Activated T-cell treated with anti-CD3 and anti-CD28 coated beads, Interleukin-2, amount 50 U/mL, for 48 hours (primary cell): ENCODE data around the gene TMC5.

Source experiments
- DNase-seq, 2 experiments: peaks; one replicate each; pipeline ENCODE4 v3.0.0-alpha.2; 2020

The TMC5 gene

DNA sequence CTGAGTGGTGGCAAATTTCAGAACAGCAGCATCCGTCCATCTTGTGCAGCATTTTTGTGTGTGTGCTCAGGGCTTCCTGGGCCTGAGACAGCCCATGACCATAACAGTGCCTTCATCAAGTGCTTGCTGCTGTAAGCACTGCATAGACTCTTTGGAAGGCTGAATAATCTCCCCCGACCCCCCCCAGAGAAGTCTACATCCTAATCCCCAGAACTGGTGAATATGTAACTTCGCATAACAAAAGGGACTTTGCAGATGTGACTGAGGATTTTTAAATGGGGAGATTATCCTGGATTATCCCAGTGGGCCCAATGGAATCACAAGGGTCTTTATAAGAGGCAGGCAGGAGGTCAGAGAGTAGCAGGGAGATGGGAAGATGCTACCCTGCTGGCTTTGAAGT lies 50.6 kb downstream of the TMC5 start:
- no peak for DNase-seq

- no peak for DNase-seq
These were observed 54.8 kb downstream of the TMC5 start for GRCh38 chr16:19472482-19472881.

DNA sequence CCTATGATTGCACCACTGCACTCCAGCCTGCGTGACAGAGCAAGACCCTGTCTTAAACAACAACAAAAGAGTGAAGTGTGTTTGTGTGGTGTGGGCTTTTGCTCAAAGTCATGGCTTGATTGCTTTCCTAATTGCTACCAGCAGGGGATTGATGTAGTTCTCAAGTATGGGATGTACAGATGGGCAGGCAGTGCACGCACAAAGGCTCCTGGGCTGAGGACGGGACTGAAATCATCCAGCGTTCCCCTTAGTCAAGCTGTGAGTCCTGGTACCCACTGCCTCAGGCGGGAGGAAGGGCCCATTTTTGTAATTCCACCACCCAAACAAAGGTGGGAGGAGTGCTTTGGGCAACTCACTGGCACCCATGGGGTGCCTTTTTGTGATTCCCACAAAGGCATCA lies 56.9 kb downstream of the TMC5 start:
- no peak for DNase-seq

- DNase-seq: no peak
These were observed 60.8 kb downstream of the TMC5 start for GRCh38 chr16:19478505-19478904.

GRCh38 chr16:19479302-19479721 lies 61.6 kb downstream of the TMC5 start:
- no peak for DNase-seq

DNA sequence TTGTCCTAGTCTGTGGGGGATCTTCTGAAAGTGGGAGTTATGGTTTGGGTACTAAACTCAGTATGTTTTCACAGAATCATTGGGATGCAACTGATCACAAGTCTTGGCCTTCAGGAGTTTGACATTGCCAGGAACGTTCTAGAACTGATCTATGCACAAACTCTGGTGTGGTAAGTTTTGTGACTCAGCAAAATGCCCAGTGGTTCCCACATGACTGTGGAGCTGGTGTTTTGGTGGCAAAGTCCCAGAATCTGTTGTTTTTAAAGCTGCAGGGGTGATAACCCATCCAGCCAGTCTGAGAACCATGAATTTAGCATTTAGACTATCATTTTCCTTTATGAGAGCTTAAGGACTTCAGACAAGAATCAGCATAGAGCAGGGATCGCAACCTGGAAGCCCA lies 63.6 kb downstream of the TMC5 start:
- no peak for DNase-seq

DNA sequence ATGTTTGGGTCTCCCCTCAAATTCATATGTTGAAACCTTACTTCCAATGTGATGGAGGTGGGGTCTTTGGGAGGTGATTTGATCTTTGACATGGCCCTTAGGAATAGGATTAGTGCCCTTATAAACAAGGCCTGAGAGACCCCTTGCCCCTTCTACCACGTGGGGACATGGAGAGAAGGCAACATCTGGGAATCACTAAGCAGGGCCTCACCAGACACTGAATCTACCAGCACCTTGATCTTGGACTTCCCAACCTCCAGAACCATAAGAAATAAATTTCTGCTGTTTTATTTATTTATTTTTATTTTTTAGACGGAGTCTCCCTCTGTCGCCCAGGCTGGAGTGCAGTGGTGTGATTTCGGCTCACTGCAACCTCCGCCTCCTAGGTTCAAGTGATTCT lies 64.1 kb downstream of the TMC5 start:
- DNase-seq: no peak

DNA sequence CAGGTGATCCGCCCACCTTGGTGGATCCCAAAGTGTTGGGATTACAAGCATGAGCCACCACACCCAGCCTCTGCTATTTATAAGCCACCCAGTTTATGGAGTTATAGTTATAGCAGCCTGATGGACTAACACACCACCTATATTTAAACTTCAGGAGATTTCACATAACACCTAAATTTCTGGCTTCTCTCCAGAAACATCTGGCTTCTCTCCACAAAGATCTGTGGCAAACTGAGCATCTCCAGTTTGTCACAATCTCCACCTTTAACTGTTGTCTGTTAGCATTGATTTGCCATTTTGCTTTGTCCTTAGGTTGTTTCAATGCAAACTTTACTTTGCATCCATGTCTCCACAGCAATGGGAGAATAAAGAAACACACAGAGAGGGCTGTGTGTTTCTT lies 64.6 kb downstream of the TMC5 start:
- no peak for DNase-seq

GRCh38 chr16:19484096-19484495 lies 66.4 kb downstream of the TMC5 start:
- DNase-seq: no peak

DNA sequence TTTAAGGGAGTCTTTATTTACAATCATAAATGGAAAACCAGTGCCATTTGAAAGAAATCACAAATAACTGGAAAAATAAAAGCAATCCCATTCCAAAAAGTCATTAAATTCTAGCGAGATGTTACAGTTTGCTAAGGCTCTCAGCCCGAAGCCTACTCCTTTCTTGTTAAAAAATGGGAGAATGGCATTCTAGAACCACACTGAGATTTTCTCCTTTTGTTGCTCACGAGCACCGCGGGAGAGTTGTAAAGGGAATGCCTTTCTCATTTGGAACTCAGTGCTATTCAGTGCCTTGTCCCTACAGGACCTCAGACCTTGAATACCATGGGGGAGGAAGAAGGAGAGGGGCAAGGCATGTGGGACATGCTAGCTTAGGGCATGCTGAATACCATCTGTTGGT lies 67.9 kb downstream of the TMC5 start:
- DNase-seq: no peak

GRCh38 chr16:19486051-19486450 lies 68.4 kb downstream of the TMC5 start:
- DNase-seq: no peak

DNA sequence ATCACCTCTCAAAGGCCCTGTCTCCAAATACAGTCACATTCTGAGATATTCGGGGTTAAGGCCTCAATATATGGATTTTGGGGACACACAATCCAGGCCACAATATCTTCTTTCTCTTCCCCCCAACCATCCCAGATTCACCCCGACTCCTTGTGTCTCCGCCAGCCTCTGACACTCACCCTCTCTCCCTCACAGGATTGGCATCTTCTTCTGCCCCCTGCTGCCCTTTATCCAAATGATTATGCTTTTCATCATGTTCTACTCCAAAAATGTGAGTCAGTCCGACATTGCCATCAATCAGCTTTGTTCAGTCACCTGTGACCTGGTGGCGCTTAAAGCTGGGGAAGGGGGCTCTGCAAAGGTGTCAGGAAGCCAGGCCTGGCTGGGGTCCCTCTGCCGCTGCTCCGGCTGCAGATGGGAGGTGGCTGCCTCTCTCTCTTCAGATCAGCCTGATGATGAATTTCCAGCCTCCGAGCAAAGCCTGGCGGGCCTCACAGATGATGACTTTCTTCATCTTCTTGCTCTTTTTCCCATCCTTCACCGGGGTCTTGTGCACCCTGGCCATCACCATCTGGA lies 69.2 kb downstream of the TMC5 start:
- DNase-seq: no peak

DNA sequence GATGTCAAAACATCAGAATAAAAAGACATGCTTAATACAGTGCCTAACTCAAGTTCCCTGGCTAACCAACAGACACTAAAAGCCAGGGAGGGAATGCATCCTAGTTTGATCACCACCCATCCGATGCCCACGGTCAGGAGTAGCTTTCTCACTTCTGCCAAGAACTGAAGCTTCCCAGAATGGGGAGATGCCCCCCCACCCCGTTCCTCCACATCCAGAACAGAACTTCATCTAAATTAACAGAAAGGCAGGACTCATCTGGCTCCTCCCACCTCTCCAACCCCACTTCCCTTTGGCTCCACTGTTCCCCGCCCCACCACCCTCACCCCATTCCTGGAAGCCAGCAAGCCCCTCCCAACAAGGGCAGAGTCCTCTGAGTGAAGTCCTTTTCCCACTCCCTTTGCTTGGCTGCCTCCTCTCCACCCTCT lies 70.5 kb downstream of the TMC5 start:
- no peak for DNase-seq

DNA sequence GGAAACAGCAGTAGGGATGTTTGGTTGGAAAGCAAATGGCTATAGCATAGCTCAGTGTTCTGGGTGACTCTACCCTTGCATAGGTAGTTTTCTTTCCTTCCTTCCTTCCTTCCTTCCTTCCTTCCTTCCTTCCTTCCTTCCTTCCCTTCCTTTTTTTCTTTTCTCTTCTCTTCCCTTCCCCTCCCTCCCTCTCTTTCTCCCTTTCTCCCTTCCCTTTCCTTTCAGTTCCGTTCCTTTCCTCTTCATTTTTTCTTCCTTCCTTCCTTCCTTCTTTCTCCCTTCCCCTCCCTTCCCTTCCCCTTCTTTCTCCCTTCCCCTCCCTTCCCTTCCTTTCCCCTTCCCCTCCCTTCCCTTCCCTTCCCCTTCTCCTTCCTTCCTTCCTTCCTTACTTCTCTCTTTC lies 72.9 kb downstream of the TMC5 start:
- DNase-seq: no peak

DNA sequence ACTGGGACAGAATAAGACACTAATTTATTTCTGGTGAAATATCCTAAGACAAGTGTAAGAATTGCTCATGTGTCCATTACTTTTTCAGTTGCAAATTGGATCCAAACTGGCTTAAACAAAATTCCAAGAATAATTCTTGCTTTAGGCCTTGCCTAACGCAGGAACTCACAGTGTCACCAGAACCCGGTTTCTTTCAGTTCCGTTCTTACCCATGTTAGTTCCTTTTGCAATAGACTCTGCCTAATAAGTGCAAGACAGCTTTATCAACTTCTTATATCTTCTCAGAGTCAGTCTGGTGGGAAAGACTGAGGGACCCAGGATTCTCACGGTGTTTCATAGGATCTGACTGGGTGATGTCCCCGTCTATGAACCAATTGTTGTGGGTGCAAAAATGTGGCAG lies 79.5 kb downstream of the TMC5 start:
- no peak for DNase-seq

GRCh38 chr16:19499006-19499405 lies 81.3 kb downstream of the TMC5 start:
- DNase-seq: no peak

GRCh38 chr16:19499481-19499880 lies 81.8 kb downstream of the TMC5 start:
- DNase-seq: no peak

- peak; percentile 59 to 70 for DNase-seq
These were observed 84.9 kb downstream of the TMC5 start for GRCh38 chr16:19502395-19503131.

- DNase-seq: no peak
These were observed 85.9 kb downstream of the TMC5 start for GRCh38 chr16:19503461-19504075.

DNA sequence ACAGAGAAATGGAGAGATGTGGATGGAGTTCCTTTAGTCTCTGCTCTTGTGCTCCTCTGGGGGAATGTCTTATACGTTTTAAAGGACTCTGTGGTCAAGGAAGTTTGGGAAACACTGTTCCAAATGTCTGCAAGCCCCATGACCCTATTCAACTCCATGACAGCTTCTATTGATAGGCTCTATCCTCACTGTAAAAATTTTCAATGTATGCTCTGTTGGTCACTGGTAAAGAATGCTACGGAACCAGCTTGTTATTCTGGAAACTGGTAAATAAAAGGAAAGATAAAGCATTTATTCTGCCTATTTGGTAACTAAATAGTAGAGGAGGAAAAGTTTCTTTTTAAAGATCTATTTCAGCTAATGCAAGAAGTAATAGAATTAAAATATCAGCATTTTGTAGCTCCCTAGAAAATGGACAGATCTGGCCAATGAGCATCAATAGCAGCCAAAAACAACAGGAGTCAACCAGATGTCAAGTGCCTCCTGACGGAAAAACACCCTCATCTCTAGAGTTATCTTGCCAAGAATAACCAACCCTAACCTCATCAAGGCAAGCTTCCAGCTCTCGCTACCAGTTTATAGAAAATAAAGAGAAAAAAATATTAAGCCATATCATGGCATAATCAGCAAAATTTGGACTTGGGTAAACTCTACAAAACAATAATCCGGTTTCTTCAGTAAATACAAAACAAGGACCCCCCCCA lies 88.1 kb downstream of the TMC5 start:
- no peak for DNase-seq

DNA sequence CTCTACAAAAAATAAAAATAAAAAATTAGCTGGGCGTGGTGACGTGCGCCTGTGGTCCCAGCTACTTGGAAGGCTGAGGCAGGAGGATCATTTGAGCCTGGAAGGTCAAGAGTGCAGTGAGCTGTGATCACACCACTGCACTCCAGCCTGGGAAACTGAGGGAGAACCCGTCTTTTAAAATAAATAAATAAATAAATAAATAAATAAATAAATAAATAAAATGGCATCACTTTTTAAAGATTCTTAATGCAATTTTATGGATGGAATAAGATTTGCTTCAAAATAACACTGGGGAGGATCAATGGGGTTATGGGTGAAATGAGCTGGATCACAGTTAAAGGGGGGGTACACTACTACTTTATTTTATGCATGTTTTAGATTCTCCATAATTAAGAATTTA lies 89.3 kb downstream of the TMC5 start:
- no peak for DNase-seq

DNA sequence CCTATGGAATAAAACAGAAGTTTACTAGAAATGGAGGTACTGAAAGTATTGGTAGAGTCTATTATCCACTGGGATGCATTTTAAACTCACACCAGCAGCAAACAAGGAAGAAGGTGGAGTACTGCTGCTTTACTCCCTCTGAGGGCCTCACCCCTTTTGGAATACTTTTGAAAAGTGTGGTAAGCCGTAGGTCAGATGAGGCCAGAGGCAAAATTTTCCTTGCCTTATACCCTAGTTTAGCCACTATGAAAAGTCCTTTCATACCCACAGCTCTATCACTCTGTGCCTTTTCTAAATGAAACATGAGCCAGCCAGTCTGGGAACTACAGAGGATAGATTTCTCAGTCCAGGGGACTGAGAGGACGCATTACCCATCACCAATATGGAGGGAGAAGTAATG lies 90.2 kb downstream of the TMC5 start:
- no peak for DNase-seq

DNA sequence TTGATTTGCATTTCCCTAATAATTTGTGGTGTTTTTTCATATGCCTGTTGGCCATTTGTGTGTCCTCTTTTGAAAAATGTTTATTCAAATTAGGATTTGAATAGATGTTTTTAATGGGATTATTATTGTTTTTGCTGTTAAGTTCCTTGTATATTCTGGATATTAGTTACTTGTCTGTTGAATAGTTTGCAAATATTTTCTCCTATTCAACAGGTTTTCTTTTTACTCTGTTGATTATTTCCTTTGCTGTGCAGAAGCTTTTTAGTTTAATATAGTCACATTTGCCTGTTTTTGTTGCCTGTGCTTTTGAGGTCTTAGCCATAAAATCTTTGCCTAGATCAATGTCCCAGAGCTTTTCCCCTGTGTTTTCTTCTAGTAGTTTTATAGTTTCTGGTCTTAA lies 94.6 kb downstream of the TMC5 start:
- DNase-seq: no peak
